Uterus (tissue), 4 donors: Measurements from ENCODE around the gene STXBP5L. TPM values are rescaled to one million over a fixed set of nuclear protein-coding genes. Genes with fewer than 3 reads are reported as not detected.
"Not testable (repeated sequence)": the region's sequence is repeated elsewhere in the genome, so short reads cannot be mapped to it uniquely, and the experiment has no call there.

ENCODE experiments used
- DNase-seq, 2 donors: peaks; one replicate each; pipeline ENCODE4 v3.0.0-alpha.2; 2019 to 2020
- H3K27ac ChIP-seq, 2 donors: fragments of 200-600 bp; sonication (generic); 1 replicate in 1 of 2; 2 replicates in 1 of 2; pipeline ENCODE4 v1.5.1; 2016 to 2018
- H3K27me3 ChIP-seq, 2 donors: fragments of 200-600 bp; sonication (generic); one replicate each; pipeline ENCODE4 v1.5.1; 2018 to 2019; ENCODE audit warnings: control low read depth in 1 of 2
- H3K36me3 ChIP-seq, 2 donors: fragments of 200-600 bp; sonication (generic); one replicate each; pipeline ENCODE4 v1.5.1; 2019; ENCODE audit warnings: control low read depth in 1 of 2
- H3K4me1 ChIP-seq, 2 donors: fragments of 200-600 bp; sonication (generic); one replicate each; pipeline ENCODE4 v1.5.1; 2018 to 2019; ENCODE audit warnings: control low read depth in 1 of 2
- H3K4me3 ChIP-seq, 2 donors: fragments of 200-600 bp; sonication (generic); 1 replicate in 1 of 2; 2 replicates in 1 of 2; pipeline ENCODE4 v1.5.1; 2018 to 2019; ENCODE audit warnings: mild to moderate bottlenecking in 1 of 2
- H3K9me3 ChIP-seq, 2 donors: fragments of 200-600 bp; sonication (generic); one replicate each; pipeline ENCODE4 v1.5.1; 2019; ENCODE audit warnings: control low read depth in 1 of 2
- POLR2A ChIP-seq, 2 donors: fragments of 450-650 bp; IDR thresholded peaks; one replicate each; pipeline ENCODE4 v1.6.1; 2016; ENCODE audit warnings: antibody characterized with exemption in 2 of 2, mild to moderate bottlenecking in 1 of 2, moderate library complexity in 1 of 2
- intact Hi-C: fragments of 100-400 bp; cut with DNase I; formaldehyde crosslinking; loops from one replicate; pipeline ENCODE4 v1.15.1; 2023; ENCODE audit warnings: low total_unique reads
- total RNA-seq, 4 donors: library from RNA; depleted of rRNA in 3 of 4; stranded (reverse); fragments of >200 nt in 3 of 4; gene quantifications; one replicate each; pipeline versions ENCODE4 v1.1.0 to v1.2.4, GENCODE V29; 2014 to 2023
- TF ChIP-seq, protein P1 (sequence below), 4 experiments: fragments of 200-600 bp in 2 of 4; fragments of 450-650 bp in 2 of 4; sonication (generic) in 2 of 4; IDR thresholded peaks; one replicate each; pipeline ENCODE4 v1.5.1; 2016 to 2019; ENCODE audit warnings: antibody characterized with exemption in 4 of 4, mild to moderate bottlenecking in 2 of 4, moderate library complexity in 1 of 4
- donor health status: DM: yes; HTN: yes; CAD: no.

The STXBP5L gene
- total RNA-seq, 4 donors from 2014 or later, result under 0.01 to 2.6 (median 1.1) TPM

GRCh38 chr3:121072133-121072532 is 164.1 kb downstream of the STXBP5L start:
- DNase-seq, result no peak
- no peaks in the 10 kb centered on the region for H3K36me3 ChIP-seq
- no peak overlapping the region for H3K27ac ChIP-seq
- H3K4me3 ChIP-seq, result no peak overlapping the region
- no peaks in the 10 kb centered on the region for H3K27me3 ChIP-seq
- intact Hi-C loops, result no loop called here
- H3K4me1 ChIP-seq, result no peaks in the 10 kb centered on the region
- TF ChIP-seq, protein P1, sequence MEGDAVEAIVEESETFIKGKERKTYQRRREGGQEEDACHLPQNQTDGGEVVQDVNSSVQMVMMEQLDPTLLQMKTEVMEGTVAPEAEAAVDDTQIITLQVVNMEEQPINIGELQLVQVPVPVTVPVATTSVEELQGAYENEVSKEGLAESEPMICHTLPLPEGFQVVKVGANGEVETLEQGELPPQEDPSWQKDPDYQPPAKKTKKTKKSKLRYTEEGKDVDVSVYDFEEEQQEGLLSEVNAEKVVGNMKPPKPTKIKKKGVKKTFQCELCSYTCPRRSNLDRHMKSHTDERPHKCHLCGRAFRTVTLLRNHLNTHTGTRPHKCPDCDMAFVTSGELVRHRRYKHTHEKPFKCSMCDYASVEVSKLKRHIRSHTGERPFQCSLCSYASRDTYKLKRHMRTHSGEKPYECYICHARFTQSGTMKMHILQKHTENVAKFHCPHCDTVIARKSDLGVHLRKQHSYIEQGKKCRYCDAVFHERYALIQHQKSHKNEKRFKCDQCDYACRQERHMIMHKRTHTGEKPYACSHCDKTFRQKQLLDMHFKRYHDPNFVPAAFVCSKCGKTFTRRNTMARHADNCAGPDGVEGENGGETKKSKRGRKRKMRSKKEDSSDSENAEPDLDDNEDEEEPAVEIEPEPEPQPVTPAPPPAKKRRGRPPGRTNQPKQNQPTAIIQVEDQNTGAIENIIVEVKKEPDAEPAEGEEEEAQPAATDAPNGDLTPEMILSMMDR (IDR thresholded peaks at IDR 0.05), result no peak
- no peak for TF ChIP-seq POLR2A (IDR thresholded peaks at IDR 0.05)
- no peaks in the 10 kb centered on the region for H3K9me3 ChIP-seq

GRCh38 chr3:121073011-121073410 is 165.0 kb downstream of the STXBP5L start:
- Histone ChIP-seq H3K27ac (no peak overlapping the region), H3K4me1 (no peaks in the 10 kb centered on the region), H3K27me3 (no peaks in the 10 kb centered on the region), H3K9me3 (no peaks in the 10 kb centered on the region), H3K36me3 (no peaks in the 10 kb centered on the region), H3K4me3 (no peak overlapping the region)
- intact Hi-C loops, result no loop called here
- TF ChIP-seq, protein P1 (IDR thresholded peaks at IDR 0.05), result no peak
- TF ChIP-seq POLR2A (IDR thresholded peaks at IDR 0.05), result no peak
- DNase-seq, result no peak

DNA sequence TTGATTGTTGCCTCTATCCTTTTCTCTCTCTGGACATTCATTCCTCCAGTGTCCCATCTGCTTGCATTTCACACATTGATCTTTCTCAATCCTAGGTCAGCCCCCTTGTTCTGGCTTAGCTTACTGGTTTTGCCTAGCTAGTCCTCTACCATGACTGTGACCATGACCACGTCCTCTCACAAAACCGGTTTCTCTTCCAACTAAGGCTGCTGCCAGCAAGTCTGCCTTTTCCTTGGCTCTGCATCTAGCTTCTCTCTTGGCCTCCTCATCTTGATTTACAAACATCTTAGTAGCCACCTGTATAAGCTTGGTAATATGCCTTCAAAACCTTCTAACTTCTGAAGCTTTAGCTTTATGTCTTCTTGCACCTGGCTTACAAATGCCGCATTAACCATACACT is 167.2 kb downstream of the STXBP5L start:
- no peaks in the 10 kb centered on the region for H3K9me3 ChIP-seq
- no peaks in the 10 kb centered on the region for H3K4me1 ChIP-seq
- no peak overlapping the region for H3K27ac ChIP-seq
- intact Hi-C loops, result no loop called here
- no peak overlapping the region for H3K4me3 ChIP-seq
- TF ChIP-seq, protein P1 (IDR thresholded peaks at IDR 0.05), result no peak
- no peak for TF ChIP-seq POLR2A (IDR thresholded peaks at IDR 0.05)
- H3K36me3 ChIP-seq, result no peaks in the 10 kb centered on the region
- H3K27me3 ChIP-seq, result no peaks in the 10 kb centered on the region
- DNase-seq, result no peak

- H3K36me3 ChIP-seq, H3K4me3 ChIP-seq, DNase-seq, H3K9me3 ChIP-seq, H3K27me3 ChIP-seq, H3K27ac ChIP-seq, H3K4me1 ChIP-seq, intact Hi-C loops: not testable (repeated sequence)
Observed at GRCh38 chr3:121078378-121079101, 170.5 kb downstream of the STXBP5L start.

DNA sequence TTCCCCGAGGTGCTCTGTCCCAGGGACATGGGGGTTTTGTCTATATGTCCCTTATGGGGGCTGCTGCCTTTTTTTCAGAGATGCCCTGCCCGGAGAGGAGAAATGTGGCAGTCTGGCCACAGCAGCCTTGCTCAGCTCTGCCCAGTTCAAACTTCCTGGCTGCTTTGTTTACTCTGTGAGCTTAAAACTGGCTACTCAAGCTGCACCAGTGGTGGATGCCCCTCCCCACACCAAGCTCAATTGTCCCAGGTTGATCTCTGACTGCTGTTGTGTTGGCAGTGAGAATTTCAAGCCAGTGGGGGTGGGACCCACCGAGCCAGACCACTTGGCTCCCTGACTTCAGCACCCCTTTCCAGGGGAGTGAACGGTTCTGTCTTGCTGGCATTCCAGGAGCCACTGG is 188.9 kb downstream of the STXBP5L start:
- no peak for TF ChIP-seq POLR2A (IDR thresholded peaks at IDR 0.05)
- TF ChIP-seq, protein P1 (IDR thresholded peaks at IDR 0.05), result no peak
- DNase-seq, result no peak
- Histone ChIP-seq H3K4me3 (no peak overlapping the region), H3K27ac (no peak overlapping the region), H3K9me3 (no peaks in the 10 kb centered on the region), H3K4me1 (no peaks in the 10 kb centered on the region), H3K36me3 (no peaks in the 10 kb centered on the region), H3K27me3 (no peaks in the 10 kb centered on the region)
- intact Hi-C loops, result no loop called here

DNA sequence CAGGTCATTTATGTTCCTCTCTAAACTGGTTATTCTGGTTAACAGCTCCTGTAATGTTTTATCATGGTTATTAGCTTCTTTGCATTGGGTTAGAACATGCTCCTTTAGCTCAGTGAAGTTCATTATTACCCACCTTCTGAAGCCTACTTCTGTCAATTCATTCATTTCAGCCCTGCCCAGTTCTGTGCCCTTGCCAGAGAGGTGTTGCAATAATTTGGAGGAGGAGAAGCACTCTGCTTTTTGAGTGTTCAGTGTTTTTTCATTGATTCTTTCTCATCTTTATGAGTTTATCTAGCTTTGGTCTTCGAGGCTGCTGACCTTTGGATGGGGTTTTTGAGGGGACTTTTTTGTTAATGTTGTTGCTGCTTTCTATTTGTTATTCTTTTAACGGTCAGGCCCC is 203.1 kb downstream of the STXBP5L start:
- not testable (repeated sequence) for DNase-seq, H3K4me1 ChIP-seq

More for the DNA sequence above, 203.1 kb downstream of the STXBP5L start:
- intact Hi-C loops, H3K27ac ChIP-seq, H3K9me3 ChIP-seq, H3K36me3 ChIP-seq, H3K4me3 ChIP-seq, H3K27me3 ChIP-seq: not testable (repeated sequence)
